Left ventricle myocardium inferior (tissue), 1 donor: ENCODE results near the gene G6PD. TPM values are rescaled to one million over a fixed set of nuclear protein-coding genes. Genes with fewer than 3 reads are reported as not detected.

ENCODE experiments used
- DNase-seq: peaks from one replicate; pipeline ENCODE4 v3.0.0-alpha.2; 2020
- H3K27ac ChIP-seq: fragments of 200-600 bp; replicated peaks from 2 replicates; pipeline ENCODE4 v1.8.0; 2021
- H3K27me3 ChIP-seq: fragments of 200-600 bp; 2 replicates; pipeline ENCODE4 v1.8.0; 2021; ENCODE audit warnings: low read depth
- H3K36me3 ChIP-seq: fragments of 200-600 bp; 2 replicates; pipeline ENCODE4 v1.8.0; 2021
- H3K4me1 ChIP-seq: fragments of 200-600 bp; 2 replicates; pipeline ENCODE4 v1.8.0; 2021
- H3K4me3 ChIP-seq: fragments of 200-600 bp; 2 replicates; pipeline ENCODE4 v1.8.0; 2021; ENCODE audit warnings: mild to moderate bottlenecking, moderate library complexity
- H3K9me3 ChIP-seq: fragments of 200-600 bp; replicated peaks from 2 replicates; pipeline ENCODE4 v1.8.0; 2021
- intact Hi-C: fragments of 100-400 bp; cut with micrococcal nuclease; formaldehyde crosslinking; loops from one replicate; pipeline ENCODE4 v1.11.0; 2022
- total RNA-seq: library from RNA; stranded (reverse); fragmentation: NEBNext Ultra II Directional; extraction: Animal tissue kit (Norgen Biotek cat#: 25700); gene quantifications from one replicate; pipeline ENCODE4 v1.2.1, GENCODE V29; 2021
- TF ChIP-seq, protein P1 (sequence below): fragments of 200-600 bp; IDR thresholded peaks from 2 replicates; pipeline ENCODE4 v1.8.0; 2021; ENCODE audit warnings: antibody characterized with exemption, mild to moderate bottlenecking, borderline replicate concordance
- donor health status: DM: no; HTN: yes; CAD: no; lungs with severe emphysema.

Gene G6PD
- total RNA-seq, 1 donor from 2014 or later = 10.9 TPM

DNA sequence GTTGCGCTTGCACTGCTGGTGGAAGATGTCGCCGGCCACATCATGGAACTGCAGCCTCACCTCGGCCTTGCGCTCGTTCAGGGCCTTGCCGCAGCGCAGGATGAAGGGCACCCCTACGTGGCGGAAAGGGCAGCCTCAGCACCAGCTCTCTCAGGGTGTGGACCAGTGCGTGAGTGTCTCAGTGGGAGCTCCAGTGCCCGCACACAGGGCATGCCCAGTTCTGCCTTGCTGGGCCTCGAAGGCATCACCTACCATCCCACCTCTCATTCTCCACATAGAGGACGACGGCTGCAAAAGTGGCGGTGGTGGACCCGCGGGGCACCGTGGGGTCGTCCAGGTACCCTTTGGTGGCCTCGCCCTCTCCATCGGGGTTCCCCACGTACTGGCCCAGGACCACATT, 14.0 kb downstream of the G6PD start:
- intact Hi-C loops = no loop called here
- Histone ChIP-seq H3K36me3 (peaks cover 5% of the 10 kb centered on the region), H3K27ac (no peak overlapping the region), H3K9me3 (no peaks in the 10 kb centered on the region), H3K4me3 (no peak overlapping the region), H3K4me1 (peaks cover 6% of the 10 kb centered on the region), H3K27me3 (no peaks in the 10 kb centered on the region)
- DNase-seq = no peak
- TF ChIP-seq, protein P1, sequence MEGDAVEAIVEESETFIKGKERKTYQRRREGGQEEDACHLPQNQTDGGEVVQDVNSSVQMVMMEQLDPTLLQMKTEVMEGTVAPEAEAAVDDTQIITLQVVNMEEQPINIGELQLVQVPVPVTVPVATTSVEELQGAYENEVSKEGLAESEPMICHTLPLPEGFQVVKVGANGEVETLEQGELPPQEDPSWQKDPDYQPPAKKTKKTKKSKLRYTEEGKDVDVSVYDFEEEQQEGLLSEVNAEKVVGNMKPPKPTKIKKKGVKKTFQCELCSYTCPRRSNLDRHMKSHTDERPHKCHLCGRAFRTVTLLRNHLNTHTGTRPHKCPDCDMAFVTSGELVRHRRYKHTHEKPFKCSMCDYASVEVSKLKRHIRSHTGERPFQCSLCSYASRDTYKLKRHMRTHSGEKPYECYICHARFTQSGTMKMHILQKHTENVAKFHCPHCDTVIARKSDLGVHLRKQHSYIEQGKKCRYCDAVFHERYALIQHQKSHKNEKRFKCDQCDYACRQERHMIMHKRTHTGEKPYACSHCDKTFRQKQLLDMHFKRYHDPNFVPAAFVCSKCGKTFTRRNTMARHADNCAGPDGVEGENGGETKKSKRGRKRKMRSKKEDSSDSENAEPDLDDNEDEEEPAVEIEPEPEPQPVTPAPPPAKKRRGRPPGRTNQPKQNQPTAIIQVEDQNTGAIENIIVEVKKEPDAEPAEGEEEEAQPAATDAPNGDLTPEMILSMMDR = no peak

DNA sequence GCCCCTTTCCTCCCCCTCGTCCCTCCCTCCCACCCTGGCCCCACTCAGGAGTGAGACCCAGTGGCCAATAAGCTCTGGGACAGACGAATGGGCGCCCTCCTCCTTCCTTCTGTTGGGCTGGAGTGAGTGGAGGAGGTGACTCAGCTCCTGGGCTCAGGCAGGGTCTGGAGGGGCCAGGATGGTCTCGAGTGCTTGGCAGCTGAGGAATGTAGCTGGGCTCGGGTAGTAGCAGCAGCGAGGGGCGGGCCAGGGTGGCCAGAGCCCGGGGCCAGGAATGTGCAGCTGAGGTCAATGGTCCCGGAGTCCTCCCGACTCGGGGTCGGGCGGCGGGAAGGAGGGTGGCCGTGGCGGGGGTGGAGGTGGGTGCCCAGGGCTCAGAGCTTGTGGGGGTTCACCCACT, 15.0 kb downstream of the G6PD start:
- intact Hi-C loops = no loop called here
- Histone ChIP-seq H3K27ac (no peak overlapping the region), H3K36me3 (peaks cover 5% of the 10 kb centered on the region), H3K4me1 (peaks cover 11% of the 10 kb centered on the region), H3K27me3 (no peaks in the 10 kb centered on the region), H3K9me3 (no peaks in the 10 kb centered on the region), H3K4me3 (no peak overlapping the region)
- TF ChIP-seq, protein P1 = no peak
- DNase-seq = no peak

DNA sequence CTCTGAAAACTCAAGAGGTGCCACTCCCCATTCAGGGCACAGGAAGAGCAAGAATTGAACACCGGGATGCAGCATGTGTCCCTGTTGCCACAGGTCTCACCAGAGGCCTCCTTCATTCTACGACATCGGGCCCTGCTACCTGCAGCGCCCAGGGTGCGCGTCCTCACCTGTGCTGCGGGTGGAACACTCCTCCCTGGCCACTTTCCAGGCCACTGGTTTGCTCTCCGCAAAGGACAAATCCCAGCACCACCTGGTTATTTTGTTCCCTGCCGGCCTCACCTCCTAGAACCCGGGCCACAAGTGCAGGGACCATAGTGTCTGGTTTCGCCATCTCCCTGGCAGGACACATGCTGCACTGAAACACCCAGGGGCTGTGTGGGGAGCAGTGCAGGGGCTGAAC, 16.4 kb downstream of the G6PD start:
- H3K27me3 ChIP-seq = no peaks in the 10 kb centered on the region
- no peak overlapping the region for H3K4me3 ChIP-seq
- intact Hi-C loops = no loop called here
- H3K9me3 ChIP-seq = no peaks in the 10 kb centered on the region
- H3K36me3 ChIP-seq = peaks cover 5% of the 10 kb centered on the region
- H3K27ac ChIP-seq = no peak overlapping the region
- TF ChIP-seq, protein P1 = no peak
- DNase-seq = no peak
- H3K4me1 ChIP-seq = peaks cover 11% of the 10 kb centered on the region

DNA sequence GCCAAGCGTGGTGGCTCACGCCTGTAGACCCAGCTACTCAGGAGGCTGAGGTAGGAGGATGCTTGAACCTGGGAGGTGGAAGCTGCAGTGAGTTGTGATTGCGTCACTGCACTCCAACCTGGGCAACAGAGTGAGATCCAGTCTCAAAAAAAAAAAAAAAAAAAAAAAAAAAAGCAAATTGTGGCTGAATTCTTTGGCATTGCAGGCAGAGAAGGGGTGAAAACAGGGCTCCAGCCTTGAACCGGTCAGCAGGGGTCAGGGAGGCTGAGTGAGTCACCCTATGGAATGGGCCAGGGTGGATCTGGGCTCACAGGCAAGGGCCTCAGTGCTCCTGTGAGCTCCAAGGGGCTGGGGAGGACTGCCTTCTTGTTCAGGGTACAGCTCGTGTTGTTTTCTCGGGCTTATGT, 17.4 kb downstream of the G6PD start:
- H3K27ac ChIP-seq = no peak overlapping the region
- TF ChIP-seq, protein P1 = no peak
- no peaks in the 10 kb centered on the region for H3K27me3 ChIP-seq
- H3K9me3 ChIP-seq = no peaks in the 10 kb centered on the region
- peaks cover 6% of the 10 kb centered on the region for H3K4me1 ChIP-seq
- no peak for DNase-seq
- intact Hi-C loops = no loop called here
- no peak overlapping the region for H3K4me3 ChIP-seq
- peaks cover 5% of the 10 kb centered on the region for H3K36me3 ChIP-seq

DNA sequence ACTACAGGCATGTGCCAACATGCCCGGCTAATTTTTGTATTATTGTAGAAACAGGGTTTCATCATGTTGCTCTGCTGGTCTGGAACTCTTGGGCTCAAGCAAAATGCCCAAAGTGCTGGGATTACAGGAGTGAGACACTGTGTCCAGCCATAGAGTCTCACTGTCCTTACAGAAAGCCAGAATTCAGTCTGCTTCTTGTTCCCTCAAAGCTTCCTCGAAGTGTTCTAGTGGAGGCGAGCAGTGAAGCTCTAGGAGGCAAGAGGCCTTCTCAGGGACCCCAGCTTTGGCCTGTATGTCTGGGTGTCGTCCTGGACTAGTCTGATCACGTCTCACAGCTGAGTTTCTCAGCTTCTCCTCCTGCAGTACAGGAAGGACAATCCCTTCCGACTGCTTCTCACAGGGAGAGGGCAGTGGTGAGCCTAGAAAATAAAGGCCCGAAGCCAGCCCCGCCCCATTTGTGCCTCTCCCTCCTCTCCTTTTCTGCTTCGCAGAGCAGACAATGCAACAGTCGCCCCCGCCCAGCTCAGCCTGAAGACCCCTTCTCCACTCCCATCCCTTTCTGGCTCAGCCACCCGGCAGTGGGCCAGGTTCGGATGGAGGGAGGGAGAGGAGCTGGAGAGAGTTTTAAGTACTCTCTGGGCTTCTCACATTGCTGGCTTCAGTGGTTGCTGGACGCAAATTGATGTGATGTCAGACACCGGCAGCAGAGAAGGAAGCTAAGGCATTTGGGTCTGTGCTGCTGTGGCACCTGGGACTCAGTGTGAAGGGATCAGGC, 19.6 kb downstream of the G6PD start:
- Histone ChIP-seq H3K4me1 (peaks cover 5% of the 10 kb centered on the region), H3K4me3 (peak overlapping the region; percentile 57), H3K36me3 (no peaks in the 10 kb centered on the region), H3K27me3 (no peaks in the 10 kb centered on the region), H3K27ac (peak overlapping the region; percentile 87), H3K9me3 (no peaks in the 10 kb centered on the region)
- intact Hi-C loops = no loop called here
- TF ChIP-seq, protein P1 = peak; percentile 67
- DNase-seq = peak; percentile 78
